NCI-H1436 (cell line): Measurements from ENCODE around the gene ZNF710.
"Not testable (repeated sequence)": the region's sequence is repeated elsewhere in the genome, so short reads cannot be mapped to it uniquely, and the experiment has no call there.

Source experiments
- DNase-seq: peaks from one replicate; lab custom pipeline; 2025; lab: John Stamatoyannopoulos, UW

ZNF710 gene, protein sequence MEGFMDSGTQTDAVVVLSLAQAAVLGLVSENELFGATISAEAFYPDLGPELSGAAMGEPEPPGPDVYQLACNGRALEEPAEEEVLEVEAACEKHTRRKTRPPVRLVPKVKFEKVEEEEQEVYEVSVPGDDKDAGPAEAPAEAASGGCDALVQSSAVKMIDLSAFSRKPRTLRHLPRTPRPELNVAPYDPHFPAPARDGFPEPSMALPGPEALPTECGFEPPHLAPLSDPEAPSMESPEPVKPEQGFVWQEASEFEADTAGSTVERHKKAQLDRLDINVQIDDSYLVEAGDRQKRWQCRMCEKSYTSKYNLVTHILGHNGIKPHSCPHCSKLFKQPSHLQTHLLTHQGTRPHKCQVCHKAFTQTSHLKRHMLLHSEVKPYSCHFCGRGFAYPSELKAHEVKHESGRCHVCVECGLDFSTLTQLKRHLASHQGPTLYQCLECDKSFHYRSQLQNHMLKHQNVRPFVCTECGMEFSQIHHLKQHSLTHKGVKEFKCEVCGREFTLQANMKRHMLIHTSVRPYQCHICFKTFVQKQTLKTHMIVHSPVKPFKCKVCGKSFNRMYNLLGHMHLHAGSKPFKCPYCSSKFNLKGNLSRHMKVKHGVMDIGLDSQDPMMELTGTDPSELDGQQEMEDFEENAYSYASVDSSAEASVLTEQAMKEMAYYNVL

DNA sequence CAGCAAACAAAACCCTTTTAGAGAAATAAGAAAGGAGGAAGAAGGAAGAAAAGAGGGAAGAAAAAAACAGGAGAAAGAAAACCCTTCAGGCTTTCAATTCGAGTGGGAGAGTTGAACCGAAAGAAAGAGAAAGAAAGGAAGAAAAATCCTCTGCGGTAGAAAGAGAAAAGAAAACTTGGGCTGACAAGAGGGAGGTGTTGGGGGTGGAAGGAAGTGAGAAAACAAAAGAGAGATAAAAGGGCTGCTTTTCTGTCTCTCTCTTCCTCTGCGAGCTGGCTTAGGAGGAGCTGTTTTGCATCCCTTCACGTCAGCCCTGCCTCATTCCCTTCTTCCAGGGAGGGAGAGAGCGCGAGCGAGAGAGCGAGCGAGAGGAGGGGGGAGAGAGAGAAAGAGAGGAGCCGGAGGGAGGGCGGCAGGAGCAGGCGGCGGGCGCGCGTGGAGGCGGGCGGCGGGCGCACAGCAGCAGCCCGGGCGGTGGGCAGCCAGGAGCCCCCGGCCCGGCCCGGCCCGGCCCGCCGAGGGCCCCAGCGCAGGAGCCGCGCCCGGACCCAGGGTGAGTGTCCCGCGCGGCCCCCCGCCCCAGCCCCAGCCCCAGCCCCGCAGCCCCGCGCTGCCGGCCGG is at the start of gene ZNF710:
ZNF710 (plus strand) TSS at position 263 of the 621 bp plus-strand sequence. CDS start 65,814 bp downstream, outside the sequence.
- peak; percentile 36 for DNase-seq

DNA sequence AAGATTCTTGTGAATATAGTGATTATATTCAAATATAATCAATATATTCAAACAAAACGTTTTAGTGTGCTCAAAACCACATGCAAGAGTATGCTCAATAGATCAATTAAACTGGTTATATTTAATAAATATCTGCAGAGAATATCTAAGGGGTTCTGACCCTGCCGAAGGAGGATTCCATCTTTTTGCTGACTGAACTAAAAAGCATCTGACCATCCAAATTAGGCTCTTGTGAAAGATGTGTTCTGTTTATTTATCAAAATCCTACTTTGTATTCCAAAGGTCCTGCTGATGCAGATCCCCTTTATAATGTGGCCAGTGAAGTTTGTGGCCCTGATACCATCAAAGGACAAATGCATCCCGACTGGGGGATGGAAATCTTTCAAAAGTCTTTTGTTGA is 46.6 kb upstream of the ZNF710 start:
- no peak for DNase-seq

DNA sequence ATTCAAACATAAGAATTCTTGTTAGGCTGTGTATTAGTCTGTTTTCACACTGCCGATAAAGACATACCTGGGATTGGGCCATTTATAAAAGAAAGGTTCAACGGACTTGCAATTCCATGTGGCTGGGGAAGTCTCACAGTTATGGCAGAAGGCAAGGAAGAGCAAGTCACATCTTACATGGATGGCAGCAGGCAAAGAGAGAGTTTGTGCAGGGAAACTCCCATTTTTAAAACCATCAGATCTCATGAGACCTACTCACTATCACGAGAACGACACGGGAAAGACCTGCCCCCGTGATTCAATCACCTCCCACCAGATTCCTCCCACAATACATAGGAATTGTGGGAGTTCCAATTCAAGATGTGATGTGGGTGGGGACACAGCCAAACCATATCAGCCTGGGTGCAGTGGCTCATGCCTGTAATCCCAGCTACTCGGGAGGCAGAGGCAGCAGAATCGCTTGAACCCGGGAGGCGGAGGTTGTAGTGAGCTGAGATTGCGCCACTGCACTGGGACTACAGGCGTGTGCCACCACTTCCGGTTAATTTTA is 45.6 kb upstream of the ZNF710 start:
- DNase-seq, result not testable (repeated sequence)

DNA sequence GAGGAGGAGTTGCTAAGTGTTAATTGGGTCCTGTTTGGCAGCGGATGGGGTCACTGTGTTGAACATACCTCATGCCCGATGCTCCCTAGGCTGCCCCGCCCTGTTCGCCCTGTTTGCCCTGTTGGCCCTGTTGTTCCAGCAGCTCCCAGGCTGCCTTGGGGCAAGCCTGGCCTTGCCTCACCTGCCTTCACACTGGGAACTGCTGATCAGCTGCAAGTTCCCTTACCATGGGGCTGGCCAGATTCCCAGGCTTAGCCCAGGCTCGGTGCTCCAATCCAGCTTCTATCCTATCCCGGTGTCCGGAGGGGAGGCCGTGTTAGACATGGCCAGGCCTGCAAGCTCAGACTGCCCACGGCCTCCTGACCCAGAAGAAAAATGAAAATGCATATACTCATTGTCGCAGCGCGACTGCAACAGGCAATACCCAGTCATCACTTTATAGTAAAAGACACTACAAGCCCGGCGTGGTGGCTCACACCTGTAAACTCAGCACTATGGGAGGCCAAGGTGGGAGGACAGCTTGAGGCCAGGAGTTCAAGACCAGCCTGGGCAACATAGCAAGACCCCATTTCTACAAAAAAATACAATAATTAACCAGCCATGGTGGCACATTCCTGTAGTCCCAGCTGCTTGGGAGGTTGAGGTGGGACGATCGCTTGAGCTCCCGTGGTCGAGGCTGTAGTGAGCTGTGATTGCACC is 42.9 kb upstream of the ZNF710 start:
- no peak for DNase-seq

DNA sequence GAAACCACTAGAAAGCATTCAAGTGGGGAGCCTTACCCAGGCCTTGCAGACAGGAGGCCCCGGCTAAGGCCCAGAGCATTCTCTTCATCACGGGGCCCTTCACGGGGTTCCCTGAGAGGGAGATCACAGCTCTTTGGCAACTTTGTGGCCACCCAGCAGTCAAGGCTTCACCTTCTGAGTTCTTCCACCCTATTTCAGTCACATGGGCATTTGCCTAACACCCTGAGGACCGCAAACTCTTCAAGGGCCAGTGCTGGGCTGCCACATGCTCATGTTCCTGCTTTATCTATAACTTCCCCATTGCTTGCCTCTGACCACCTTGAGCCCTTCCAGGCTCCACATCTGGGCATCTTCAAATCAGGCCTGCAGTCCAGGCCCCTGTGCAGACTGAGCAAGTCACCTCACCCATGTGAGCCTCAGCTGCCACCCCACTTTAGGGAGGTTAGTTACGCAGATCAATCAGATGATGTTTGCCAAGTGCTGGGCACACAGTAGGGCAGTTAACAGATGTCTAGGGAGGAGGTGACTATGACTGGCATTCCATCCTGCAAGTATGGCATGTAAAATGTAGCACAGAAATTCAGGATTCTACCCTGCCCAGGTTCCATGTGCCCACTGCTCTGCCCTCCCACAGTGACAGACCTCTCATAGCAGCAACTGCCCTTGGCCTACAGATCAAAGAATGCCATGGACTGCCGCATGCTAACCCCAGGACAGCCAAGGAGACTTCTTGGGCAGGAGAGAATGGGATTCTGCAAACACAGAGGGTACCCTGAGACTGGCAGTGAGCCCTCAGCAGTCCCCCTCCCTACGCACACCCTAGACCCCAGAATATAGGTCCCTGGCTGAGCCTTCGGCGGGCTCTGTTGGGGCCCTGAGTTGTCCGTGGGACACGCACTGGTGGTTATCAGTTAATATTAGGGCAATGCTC is 37.6 kb upstream of the ZNF710 start:
- DNase-seq, result no peak

DNA sequence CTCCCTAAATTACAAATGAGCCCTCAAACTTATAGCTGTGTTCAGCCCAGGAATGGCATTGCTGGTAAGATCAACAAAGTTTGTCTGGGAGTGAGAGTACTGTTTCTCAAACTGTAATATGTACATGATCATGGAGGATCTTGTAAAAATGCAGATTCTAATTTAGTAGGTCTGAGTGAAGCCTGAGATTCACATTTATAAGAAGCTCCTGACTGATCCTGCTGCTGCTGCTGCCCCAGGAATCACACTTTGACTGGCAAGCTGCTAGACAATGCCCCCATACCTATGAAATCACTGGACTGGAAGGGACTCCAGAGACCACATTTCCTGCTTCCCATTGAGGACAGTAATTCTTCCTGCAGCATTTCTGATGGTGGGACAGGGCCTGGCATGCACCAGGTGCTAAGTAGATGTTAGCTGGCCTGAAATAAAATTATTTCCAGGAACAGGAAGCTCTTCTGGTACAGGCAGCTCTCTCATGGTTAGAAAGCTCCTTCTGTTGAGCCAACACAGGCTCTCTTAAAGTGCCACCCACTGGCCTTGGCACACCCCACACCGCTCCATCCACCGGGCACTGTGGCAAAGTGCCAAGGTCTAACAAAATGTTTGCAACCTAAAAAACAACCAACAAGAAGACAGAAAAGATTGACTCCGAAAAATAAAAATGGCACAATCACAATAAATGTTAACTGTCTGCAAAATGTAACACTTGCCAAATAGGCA is 36.7 kb upstream of the ZNF710 start:
- DNase-seq, result no peak

DNA sequence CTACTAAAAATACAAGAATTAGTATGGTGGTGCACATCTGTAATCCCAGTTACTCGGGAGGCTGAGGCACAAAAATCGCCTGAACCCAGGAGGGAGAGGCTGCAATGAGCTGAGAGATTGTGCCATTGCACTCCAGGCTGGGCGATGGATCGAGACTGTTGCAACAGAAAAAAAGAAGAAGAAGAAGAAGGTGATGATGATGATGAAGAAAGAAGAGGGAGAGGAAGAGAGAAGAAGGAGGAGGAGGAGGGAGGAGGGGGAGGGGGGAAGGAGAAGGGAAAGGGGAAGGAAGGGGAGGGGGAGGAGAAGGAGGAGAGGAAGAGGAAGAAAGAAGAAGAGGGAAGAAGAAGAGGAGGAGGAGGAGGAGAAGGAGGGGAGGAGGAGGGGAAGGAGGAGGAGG is 33.2 kb upstream of the ZNF710 start:
- DNase-seq, result no peak

DNA sequence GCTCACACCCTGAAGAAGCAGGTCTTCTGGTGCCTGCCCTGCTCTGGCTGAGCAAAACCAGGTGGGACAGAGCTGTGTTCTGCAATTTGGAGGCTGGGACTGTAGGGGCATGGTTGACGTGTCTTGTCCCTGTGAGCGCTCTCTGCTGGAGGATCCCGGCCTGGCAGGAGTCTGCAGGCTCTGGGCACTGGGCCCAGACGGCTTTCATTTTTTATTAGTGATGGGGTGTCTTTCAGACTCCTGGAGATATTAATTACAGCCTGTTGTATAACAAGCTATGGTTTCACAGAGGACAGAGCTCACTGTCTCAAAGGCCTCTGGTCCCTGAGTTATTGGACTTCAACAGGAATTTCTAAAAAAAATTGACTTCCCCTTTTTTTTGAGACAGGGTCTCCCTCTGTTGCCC is 29.5 kb upstream of the ZNF710 start:
- DNase-seq, result peak; percentile 19

DNA sequence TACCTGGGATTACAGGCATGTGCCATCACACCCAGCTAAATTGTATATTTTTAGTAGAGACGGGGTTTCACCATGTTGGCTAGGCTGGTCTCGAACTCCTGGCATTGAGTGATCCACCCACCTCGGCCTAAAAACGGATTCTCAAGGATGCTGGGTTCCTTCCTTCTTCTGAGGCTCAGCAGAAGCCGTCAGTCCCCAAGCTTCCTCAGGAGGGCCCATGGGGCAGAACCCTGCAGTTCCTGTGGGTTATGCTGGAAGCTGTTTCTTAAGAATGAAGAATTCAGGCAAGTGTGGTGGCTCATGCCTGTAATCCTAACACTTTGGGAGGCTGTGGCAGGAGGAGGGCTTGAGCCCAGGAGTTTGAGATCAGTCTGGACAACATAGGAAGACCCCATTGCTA is 29.0 kb upstream of the ZNF710 start:
- DNase-seq, result no peak

DNA sequence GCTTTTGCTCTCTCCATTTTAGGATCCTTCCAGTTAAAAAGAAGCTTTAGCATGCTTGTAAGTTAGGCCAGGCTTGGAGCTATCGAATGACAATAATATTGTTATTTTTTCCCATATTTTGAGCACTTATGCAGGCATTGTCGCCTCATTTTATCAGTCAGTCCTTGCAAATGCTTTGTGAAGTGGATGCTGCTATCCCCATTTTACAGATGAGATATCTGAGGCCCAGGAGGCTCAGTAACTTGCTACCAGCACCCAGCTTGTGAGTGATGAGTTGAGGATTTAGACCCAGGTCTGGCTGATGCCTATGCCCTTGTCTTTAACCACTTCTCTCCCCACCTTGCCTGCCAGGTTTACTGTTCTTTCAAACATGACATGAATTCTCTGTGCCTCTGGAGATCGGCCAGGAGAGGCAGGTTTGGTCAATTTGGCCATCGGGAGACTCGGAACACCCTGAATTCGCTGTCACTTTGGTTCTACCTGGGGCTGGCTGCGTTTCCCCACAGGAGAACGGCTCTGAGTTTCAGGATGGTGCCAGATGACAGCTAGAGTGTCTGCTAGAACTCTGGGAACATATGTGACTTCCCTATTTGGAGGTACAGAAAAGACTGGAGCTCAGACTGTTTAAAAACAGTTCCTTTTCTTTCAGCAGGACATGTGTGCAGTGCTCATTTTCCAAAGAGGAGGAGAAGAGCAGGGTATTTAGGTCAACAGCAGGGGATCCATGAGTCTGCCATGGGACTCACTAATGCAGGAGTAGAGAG is 25.5 kb upstream of the ZNF710 start:
- no peak for DNase-seq

DNA sequence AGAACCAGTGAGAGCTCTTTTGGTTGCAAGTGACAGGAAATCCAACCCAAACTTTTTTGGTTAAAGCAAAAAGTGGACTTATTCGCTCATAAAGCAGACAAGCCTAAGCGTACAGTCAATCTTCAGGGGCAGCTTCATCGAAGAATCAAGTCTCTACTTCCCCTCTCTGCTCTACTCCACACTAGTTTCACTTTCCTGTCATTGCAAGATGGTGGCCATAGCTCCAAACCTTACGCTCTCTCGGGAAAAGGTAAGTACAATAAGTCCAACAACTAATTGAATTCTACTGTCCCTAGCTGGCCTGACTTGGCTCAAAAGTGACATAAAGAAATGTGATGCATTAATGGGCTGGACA is 24.9 kb upstream of the ZNF710 start:
- no peak for DNase-seq

DNA sequence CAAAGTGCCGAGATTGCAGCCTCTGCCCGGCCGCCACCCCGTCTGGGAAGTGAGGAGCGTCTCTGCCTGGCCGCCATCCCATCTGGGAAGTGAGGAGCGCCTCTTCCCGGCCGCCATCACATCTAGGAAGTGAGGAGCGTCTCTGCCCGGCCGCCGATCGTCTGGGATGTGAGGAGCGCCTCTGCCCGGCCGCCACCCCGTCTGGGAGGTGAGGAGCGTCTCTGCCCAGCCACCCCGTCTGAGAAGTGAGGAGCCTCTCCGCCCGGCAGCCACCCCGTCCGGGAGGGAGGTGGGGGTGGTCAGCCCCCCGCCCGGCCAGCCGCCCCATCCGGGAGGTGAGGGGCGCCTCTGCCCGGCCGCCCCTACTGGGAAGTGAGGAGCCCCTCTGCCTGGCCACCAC is 23.3 kb upstream of the ZNF710 start:
- not testable (repeated sequence) for DNase-seq

DNA sequence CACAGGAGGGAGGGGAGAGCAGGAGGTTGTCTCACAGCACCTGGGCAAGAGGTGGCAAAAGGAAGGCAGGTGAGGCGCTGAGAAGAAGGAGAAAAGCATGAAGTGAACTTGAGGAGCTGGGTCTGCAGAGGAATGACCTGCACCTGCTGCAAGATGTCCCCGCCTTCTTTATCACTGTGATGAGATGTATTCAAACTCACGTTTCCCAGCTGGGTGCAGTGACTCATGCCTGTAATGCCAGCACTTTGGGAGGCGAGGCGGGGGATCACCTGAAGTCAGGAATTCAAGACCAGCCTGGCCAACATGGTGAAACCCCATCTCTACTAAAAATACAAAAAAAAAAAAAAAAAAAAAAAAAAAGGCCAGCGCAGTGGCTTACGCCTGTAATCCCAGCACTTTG is 22.2 kb upstream of the ZNF710 start:
- DNase-seq, result no peak

DNA sequence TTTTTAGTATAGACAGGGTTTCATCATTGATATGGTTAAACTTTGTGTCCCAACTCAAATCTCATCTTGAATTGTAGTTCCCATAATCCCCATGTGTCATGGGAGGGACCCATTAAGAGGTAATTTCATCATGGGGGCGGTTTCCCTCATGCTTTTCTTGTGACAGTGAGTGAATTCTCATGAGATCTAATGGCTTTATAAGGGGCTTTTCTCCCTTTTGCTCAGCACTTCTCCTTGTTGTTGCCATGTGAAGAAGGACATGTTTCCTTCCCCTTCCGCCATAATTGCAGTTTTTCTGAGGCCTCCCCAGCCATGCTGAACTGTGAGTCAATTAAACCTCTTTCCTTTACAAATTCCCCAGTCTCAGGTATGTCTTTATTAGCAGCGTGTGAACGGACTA is 20.2 kb upstream of the ZNF710 start:
- no peak for DNase-seq

DNA sequence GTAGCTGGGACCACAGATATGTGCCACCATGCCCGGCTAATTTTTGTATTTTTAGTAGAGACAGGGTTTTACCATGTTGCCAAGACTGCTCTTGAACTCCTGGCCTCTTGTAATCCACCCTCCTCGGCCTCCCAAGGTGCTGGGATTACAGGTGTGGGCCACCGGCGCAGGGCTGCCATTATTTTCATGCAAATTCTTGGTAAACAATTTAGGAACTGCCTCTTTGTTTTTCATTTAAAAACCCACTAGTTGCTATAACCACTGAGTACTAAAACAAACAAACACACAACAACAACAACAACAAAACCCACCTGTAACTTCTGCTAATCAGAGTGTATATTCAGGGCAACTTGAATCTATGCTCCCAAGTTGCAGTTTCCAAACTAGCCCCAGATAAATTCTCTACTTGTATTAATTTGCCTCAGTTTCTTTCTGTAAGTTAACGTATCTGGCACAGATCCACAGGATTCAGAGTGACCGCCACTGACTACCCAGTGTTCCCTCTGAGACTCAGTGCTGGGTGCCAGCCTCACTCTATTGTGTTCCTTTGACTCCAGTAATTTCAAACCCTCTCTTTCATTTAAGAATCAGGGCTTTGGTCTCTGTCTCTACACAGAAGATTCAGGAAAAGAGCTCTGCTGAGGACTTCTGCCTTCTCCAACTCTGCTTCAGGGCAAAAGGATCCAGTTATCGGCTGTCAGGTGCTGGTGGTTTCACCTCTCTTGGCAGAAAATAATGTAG is 18.6 kb upstream of the ZNF710 start:
- DNase-seq, result no peak

DNA sequence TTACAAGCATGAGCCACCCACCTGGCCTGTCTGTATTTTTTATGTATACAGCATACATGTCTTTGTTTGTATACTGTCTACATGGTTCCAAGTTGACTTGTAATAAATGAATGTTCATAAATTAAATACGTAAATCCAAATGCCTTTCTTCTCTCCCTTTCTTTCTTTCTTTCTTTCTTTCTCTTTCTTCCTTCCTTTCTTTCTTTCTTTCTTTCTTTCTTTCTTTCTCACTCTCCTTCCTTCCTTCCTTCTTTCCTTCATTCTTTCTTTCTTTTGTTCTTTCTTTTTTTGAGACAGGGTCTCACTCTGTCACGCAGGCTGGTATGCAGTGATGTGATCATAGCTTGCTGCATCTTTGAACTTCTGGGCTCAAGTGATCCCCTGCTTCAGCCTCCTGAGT is 17.1 kb upstream of the ZNF710 start:
- no peak for DNase-seq

DNA sequence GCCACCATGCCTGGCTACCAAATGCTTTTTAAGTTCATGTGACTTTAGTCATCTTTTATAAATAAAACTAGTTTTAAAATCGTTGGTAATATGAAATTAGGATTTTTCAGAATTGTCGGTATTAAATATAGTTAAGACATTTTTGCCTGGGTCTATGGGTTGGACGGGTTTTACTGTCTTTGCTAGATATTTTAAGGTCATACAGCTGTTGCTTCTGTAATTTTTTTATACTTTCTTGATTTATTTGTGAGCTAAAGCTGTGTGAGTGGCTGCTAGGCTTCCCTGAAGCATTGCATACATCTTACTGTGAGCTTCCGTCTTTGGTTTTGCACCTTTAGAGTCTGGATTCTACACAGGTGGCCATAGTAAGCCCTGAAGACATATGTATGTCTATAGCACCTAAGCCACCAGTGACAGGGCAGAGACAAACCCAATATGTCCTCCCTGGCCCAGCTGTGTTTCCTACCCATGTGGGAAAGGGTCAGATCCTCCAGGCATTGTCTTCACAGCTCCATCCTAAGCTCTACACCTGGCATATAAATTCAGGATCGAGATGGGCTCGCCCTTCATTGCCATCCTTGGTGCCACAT is 16.6 kb upstream of the ZNF710 start:
- DNase-seq, result no peak

DNA sequence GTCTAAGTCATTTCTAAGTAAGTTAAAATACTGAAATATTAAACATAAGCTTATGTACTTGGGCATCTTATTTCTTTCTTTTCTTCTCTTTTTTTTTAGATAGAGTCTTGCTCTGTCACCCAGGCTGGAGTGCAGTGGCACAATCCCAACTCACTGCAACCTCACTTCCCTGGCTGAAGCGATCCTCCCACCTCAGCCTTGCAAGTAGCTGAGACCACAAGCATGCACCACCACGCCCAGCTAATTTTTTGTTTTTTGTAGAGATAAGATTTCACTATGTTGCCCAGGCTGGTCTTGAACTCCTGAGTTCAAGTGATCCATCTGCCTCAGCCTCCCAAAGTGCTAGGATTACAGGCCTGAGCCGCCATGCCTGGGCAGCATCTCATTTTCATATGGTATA is 16.0 kb upstream of the ZNF710 start:
- DNase-seq, result no peak

DNA sequence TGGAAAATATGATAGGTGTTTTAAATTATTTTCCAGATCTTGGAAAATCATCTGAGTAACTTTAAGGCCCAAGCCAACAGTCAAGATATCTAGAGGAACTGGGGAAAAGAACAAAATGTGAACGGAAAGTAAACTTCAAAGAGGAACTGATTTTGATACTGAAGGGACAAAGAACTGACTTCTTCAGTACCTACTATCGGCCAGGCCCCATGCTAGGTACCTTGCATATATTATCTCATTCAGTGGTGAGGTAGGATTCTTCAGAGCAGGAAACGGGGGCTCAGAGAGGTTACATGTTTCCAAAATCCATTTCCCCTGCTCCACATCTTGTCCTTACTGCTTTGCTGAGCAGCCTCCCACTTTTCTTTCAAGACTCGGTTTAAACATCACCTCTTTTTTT is 9.8 kb upstream of the ZNF710 start:
- no peak for DNase-seq
